ENCODE results near the gene DVL3.
"Not testable (repeated sequence)": the region's sequence is repeated elsewhere in the genome, so short reads cannot be mapped to it uniquely, and the experiment has no call there.

The DVL3 gene

DNA sequence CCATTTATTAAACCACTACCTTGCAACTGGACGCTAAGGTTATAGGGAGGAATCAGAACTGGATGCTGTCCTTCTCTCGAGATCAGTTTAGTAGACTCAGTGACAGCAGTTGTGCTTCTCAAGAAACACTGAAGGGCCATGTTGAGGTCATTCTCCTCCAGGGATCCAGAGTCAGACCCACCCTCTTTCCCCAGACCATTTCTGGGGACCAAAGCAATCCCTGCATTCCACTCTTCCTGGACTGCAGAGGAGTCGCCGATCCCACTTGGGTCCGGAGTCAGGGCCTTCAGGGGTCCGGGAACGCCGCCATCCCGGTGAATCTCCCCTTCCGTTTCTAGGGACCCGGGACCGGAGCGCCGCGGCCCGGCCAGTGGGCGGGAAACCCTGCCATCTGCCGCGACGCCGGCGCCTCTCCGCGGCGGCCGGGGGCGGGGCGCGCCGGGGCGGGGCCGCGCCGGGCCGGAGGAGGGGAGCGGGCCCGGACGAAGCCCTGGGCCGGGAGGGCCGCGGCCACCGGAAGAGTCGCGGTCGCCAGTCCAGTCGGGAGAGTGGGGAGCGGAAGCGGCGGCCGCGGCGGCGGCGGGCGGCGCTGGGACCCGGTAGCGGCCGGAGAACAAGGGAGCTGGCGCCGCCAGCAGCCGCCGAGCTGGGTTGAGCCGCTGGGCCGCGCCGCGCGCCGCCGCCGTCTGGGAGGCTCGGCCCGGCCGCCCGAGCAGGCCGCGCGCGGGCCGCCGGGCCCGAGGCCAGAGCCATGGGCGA, at the start of gene DVL3:
DVL3 (plus strand) TSS at position 493 of the 759 bp plus-strand sequence; CDS start at position 752, 259 bp downstream.
- no peak for DNase-seq (ENCODE audit: low read depth, low spot score)
- ChIA-PET POLR2A (interaction anchor here (0.6 to 2.4 kb wide), 7 partner anchors 11 to 31 kb away, joined by 3 to 11 read pairs (median 5); partner anchors contain the start of genes ABCF3 and EIF2B5), CTCF (interaction anchor here (1.2 kb wide), 1 partner anchor 10 kb away, joined by 3 read pairs; no protein-coding TSS in a partner anchor)
- TF ChIP-seq, protein P1, sequence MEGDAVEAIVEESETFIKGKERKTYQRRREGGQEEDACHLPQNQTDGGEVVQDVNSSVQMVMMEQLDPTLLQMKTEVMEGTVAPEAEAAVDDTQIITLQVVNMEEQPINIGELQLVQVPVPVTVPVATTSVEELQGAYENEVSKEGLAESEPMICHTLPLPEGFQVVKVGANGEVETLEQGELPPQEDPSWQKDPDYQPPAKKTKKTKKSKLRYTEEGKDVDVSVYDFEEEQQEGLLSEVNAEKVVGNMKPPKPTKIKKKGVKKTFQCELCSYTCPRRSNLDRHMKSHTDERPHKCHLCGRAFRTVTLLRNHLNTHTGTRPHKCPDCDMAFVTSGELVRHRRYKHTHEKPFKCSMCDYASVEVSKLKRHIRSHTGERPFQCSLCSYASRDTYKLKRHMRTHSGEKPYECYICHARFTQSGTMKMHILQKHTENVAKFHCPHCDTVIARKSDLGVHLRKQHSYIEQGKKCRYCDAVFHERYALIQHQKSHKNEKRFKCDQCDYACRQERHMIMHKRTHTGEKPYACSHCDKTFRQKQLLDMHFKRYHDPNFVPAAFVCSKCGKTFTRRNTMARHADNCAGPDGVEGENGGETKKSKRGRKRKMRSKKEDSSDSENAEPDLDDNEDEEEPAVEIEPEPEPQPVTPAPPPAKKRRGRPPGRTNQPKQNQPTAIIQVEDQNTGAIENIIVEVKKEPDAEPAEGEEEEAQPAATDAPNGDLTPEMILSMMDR (IDR thresholded peaks at IDR 0.05; ENCODE audit: insufficient read depth, low read length, missing control alignments): no peak
- H3K4me3 ChIP-seq (ENCODE audit: low read depth, low read length): peak within 1 kb of the TSS; percentile 94

DNA sequence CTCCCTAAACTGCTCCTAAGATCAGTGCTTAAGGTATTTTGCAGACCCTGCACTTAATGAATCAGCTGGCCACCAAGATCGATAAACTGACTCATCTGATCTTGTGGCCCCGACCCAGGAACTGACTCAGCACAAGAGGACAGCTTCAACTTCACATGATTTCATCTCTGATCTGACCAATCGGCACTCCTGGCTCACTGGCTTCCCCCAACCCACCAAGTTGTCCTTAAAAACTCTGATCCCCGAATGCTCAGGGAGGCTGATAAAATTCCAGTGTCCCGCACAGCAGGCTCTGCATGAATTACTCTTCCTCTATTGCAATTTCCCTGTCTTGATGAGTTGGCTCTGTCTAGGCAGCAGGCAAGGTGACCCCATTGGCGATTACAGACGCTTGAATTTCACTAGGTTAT, 44.9 kb upstream of the DVL3 start:
- CTCF ChIA-PET: interaction anchor here (1.4 kb wide), 1 partner anchor 15 kb away, joined by 5 read pairs; no protein-coding TSS in a partner anchor
- POLR2A ChIA-PET: no interaction called here
- DNase-seq (ENCODE audit: low read depth, low spot score): no peak
- TF ChIP-seq, protein P1 (IDR thresholded peaks at IDR 0.05; ENCODE audit: insufficient read depth, low read length, missing control alignments): no peak
- H3K4me3 ChIP-seq (ENCODE audit: low read depth, low read length): no peak overlapping the region

GRCh38 chr3:184116017-184116416, 39.2 kb upstream of the DVL3 start:
- POLR2A ChIA-PET: no interaction called here
- CTCF ChIA-PET: interaction anchor here (1.2 kb wide), 1 partner anchor 14 kb away, joined by 3 read pairs; no protein-coding TSS in a partner anchor
- TF ChIP-seq, protein P1 (IDR thresholded peaks at IDR 0.05; ENCODE audit: insufficient read depth, low read length, missing control alignments): no peak

DNA sequence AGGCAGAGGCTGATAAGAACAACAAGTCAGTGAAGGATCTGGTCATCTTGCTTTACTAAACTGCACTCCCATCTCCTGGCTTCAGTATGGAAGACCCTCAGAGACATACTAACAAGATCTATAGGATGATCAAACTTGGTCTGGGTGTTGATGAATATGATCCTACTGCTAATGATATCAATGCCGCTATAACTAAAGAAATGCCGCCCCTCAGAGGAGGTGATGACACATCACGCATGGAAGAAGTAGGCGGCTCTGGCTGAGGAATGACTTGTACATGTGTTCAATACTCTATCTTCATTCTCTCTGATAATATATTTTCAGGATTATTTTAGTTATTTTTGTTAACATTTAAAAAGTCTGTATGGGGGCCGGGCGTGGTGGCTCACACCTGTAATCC, 37.5 kb upstream of the DVL3 start:
- CTCF ChIA-PET: no interaction called here
- TF ChIP-seq, protein P1 (IDR thresholded peaks at IDR 0.05; ENCODE audit: insufficient read depth, low read length, missing control alignments): no peak
- no peak overlapping the region for H3K4me3 ChIP-seq (ENCODE audit: low read depth, low read length)
- DNase-seq (ENCODE audit: low read depth, low spot score): no peak
- POLR2A ChIA-PET: no interaction called here

More at GRCh38 chr3:184116017-184116416, 39.2 kb upstream of the DVL3 start:
- no peak for DNase-seq (ENCODE audit: low read depth, low spot score)
- H3K4me3 ChIP-seq (ENCODE audit: low read depth, low read length): no peak overlapping the region

DNA sequence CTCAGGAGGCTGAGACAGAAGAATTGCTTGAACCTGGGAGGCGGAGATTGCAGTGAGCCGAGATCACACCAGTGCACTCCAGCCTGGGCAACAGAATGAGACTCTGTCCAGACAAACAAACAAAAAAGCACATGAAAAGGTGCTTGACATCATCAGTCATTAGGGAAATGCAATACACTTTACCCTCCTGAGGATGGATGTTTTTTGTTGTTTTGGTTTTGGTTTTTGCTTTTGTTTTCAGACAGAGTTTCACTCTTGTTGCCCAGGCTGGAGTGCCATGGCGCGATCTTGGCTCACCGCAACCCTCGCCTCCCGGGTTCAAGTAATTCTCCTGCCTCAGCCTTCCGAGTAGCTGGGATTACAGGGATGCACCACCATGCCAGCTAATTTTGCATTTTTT, 34.1 kb upstream of the DVL3 start:
- CTCF ChIA-PET; DNase-seq (ENCODE audit: low read depth, low spot score); POLR2A ChIA-PET; H3K4me3 ChIP-seq (ENCODE audit: low read depth, low read length): not testable (repeated sequence)

- TF ChIP-seq, protein P1 (IDR thresholded peaks at IDR 0.05; ENCODE audit: insufficient read depth, low read length, missing control alignments): no peak
- CTCF ChIA-PET: no interaction called here
- POLR2A ChIA-PET: no interaction called here
- no peak for DNase-seq (ENCODE audit: low read depth, low spot score)
- no peak overlapping the region for H3K4me3 ChIP-seq (ENCODE audit: low read depth, low read length)
Measured at GRCh38 chr3:184126006-184126405, 29.2 kb upstream of the DVL3 start.
